ENCODE measurements around the gene BLMH.
A peak's percentile ranks its signal among the peaks of the same experiment; 100 is the strongest.
"Not testable (repeated sequence)": the region's sequence is repeated elsewhere in the genome, so short reads cannot be mapped to it uniquely, and the experiment has no call there.

The BLMH gene

DNA sequence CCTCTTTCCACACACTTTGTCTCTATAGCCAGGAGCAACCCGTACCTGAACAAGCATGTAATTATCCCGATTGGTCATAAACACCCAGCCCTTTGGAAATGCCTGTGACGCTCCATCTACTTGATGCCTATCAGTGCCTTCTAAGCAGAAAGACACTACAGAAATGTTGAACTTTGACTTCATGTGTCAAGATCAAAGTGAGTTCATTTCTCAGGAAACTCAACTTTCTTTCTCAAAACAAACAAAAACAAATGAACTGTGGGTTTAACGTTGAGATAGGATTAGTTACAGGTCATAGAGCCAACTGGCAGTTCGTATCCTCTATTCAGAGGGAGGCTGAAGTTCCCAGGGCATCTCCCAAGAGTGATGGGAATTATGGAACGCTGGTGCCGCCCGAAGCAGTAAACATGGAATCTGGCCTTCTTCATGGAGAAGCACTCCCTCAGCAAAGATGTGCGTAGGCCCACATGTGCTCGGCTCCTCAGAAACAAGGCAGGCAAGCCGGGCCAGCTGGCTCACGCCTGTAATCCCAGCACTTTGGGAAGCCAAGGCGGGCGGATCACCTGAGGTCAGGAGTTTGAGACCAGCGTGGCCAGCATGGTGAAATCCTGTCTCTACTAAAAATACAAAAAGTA, 65.7 kb downstream of the BLMH start:
- no peak for DNase-seq

DNA sequence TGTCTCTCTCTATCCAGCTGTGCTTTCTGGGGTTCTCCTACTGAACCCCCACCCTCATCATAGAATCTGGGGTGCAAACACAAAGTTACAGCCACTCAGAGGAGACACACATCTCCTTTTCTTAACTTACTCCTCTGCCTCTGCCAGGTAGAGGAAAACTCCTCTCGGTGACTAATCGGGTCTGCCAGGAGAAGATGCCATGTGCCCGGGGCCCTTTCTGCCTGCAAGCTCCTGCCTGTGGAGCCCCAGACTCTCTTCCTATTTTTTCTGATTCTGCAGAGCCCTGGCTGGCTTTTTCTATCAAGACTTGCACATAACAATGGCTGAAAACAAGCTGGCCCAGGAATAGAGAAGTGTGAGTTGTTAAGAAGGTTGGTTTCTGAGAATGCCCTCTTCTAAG, 66.6 kb downstream of the BLMH start:
- no peak for DNase-seq

DNA sequence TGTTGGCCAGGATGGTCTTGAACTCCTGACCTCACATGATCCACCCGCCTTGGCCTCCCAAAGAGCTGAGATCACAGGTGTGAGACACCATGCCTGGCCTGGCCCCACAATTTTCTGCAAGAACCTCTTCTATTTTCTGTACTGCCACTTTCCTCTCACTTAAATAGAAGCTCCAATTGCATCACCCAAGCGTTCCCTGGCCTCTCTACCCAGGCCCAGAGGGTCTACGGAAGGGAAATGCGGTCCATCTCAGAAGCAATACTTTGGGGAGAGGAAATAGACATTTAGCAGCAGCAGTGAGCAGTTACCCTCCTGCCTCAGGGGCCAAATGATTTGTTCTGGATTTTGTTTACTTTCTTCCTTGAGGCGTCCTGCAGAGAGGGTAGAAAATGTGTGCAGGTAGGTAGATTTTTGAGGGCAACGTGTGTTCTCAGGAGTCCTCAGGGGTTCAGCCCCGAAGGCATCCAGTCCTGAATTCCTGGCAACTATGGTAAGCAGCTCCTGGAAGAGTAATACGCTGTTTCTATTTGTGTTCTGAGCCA, 67.3 kb downstream of the BLMH start:
- DNase-seq, result no peak

DNA sequence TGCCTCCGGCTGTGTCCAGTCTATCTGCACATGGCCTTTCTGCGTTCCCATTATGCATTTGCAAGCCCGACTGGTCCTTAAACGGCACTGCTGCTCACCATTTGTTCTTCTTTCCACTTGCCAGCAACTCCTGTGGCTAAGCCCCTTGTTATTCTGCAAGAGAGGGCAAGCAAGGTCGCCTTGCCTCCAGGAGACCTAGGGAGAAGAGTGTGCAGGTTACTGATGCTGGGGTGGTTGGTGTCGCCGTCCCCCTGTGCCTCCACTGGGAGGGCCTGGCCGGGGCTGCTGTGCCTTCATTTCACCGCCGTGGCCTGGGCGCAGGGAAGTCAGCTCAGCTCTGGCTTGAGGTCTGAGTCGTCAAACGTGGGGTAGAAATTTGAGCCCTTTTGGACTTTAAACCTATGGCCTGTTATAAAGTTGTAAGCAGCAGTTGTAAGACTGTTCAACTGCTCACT, 69.0 kb downstream of the BLMH start:
- DNase-seq, result no peak

DNA sequence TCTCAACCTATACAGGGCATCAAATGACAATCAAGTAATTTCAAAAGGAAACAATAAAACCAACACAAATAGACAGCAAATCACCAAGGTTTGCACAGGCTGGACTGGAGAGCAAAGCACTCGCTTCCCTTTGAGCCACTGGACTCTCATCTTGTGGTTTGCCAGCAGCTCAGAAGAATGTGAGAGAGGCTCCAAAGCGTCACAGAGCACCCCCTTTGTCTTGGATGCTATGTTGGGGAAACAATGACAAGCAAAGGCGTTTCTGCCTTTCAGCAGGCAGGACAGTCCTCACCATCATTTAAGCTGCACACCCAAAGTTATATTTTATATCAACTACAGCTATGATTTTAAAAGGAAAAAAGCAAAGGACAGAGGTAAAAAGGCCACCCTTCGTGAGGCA, 69.5 kb downstream of the BLMH start:
- DNase-seq, result no peak

DNA sequence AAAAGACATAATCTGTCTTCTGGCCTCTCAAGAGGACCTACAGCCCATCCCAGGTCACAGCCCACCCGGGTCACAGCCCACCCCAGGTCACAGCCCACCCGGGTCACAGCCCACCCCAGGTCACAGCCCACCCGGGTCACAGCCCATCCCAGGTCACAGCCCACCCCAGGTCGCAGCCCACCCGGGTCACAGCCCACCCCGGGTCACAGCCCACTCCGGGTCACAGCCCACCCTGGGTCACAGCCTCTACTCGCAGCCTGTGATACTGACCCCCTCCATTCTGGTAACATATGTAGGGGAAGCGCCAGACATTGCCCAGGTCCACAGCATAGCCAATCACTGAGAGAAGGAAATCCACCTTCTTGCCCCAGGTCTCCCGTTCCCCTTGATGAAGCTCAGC, 70.4 kb downstream of the BLMH start:
- DNase-seq, result no peak

DNA sequence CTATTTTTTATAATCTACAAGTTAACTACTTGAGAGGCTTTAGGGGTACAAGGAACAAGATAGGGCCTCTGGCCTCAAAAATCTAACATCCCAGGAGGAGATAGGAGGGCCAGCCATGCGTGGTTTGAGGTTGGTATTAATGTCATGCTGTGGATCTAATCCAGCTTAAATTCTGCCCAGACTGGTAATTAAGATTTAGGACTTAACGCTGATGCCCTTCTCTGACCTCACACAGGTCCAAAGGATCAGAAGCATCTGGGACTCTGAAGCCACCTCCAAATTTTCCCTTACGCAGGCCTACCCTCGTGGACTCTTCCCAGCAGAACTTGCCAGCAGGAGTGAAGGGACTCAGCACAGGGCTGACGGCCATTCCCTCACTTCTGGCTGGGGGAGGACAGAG, 71.3 kb downstream of the BLMH start:
- no peak for DNase-seq

DNA sequence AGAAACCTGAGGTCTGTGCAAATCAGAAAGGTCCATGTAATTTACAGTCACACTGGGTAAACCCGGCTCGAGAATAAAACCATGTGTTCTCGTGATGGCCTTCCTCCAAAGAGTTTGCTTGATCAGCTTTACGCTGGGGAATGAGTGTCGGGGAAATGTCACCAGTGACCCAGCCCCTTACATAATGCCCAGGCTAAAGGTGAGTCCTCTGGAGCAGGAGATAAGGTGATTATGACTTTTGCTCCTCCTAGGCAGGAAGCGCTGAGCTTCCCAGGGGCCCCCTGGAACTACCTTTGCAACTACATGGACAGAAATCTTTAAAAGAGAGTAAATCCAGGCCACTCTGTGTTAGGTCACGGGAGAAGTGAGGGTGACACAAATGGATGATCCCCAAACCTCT, 71.9 kb downstream of the BLMH start:
- no peak for DNase-seq

DNA sequence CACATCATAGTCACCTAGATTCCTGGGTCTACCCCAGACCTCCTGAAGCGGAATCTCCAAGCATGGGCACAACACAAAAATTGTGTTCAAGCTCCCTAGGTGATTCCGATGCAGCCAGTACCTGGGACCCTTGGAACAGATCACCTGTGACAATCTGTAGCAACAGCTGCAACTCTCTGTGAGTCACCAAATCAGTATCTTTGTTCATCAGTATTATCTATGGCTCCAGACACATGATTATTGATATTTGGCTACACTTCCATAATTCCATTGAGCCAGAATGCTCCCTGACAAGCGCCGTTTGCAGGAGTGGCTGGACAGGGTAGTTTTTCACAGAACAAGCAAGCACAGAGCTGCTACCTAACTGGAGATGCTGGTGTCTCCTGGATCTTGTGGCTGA, 72.4 kb downstream of the BLMH start:
- DNase-seq, result no peak

DNA sequence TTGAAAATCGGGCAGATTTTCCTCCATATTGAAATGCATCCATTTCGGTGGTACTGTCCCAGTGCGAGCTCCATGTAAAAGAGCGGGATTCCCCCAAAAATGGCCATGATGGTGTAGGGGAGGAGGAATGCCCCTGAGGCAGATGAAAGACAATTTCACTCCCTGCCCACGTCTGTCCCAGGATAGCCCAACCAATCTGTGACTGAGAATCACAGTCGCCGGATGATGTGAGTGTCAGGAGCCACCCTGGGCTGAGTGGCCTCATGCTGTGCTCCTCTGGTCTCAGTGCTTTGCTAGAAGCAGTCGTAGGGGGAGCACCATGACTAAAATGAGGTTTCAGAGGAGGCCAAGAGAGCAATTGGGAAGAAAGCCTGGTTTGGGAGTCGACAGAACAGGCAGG, 72.9 kb downstream of the BLMH start:
- DNase-seq, result no peak

DNA sequence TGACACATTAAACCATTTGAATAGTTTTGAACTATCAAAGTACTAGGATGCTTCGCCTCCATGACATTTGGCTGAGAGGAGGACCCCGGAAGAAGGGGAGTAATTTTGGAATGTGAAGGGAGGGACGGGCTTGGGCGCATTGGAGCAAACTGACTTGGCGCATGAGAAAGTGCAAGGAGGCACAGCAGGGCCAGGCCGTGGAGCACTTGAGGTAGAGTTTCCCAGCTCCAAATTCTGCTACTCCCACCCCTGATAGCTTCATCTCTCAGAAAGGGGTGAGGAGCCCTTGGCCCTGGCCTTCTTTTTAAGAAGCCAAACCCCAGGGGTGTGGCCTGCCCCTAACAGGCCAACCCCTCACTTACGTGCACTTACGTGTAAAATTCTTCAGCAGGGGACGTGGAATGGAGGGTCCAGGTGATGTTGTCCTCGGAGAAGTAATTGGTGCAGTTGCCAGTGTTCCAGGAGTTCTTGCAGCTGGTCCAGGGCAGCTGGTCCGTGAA, 73.9 kb downstream of the BLMH start:
- DNase-seq, result no peak

DNA sequence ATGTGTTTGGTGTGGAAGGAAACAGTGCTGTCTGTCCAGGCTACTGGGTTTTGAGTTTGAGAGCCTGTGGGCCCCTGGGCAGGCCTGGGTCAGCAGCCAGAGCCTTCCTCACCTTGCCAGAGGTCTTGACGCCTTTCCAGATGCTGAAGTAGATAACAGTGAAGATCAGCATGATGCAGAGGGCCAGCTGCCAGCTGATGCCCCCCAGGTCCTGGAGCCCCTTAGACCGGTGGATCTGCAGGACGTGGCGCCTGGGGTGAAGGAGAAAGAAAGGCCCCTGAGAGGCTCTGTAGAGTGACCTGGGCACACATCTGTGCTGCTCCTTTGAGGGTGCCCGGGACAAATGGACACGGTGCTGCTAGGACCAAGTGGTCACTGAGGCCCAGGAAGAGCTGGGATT, 74.7 kb downstream of the BLMH start:
- no peak for DNase-seq

DNA sequence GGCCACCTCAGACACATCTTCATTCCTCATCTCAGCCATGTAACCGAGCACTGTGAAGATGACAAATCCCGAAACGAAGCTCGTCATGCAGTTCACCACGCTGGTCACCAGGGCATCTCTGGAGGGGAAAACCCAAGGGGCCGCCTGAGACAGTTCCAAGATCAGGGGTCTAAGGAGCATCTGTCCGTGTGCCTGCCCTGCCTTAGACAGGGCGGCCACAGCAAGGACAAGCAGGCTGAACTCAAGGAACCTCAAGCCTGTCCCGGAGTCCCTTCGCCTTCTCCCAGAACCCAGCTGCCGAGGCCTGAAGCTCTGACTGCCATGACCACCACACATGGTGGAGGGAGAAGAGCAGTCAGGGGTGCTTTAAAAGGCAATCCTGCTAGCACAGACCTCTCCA, 79.0 kb downstream of the BLMH start:
- no peak for DNase-seq

DNA sequence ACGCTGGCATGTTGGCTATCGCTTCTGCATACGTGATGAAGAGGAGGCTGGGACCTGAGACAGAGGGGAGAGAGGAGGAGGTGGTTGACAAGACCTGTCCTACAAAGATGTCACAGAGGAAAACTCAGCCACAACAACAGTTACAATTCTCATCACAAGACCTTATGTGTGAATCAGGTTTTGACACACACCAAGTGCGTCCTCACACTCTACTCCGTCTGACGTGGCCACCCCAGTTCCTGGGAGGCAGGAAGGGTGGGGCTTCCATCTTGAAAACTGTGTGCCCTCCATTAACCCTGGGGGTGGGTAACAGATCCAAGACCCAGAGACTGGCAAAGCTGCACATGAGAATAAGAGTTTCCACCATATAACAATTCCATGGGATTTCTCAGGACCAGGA, 80.4 kb downstream of the BLMH start:
- DNase-seq, result no peak

DNA sequence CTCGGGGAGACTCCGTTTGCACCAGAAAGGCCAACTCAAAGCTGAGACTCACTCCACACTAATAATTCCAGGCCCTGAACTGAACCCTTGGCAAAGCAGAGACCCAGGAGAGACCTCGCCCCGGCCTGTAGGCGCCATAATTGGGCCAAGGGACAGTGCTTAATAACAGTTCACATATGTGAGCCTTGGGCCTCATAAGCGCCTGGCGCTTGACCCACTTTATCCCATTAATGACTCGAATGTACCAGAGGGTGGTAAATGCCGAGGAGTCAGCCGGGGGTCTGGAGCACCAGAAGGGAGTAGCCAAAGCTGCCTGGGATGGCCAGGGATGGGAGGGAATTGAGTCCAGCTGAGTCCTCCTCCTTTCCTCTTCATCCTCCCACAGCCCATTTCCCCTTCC, 80.8 kb downstream of the BLMH start:
- DNase-seq, result no peak

DNA sequence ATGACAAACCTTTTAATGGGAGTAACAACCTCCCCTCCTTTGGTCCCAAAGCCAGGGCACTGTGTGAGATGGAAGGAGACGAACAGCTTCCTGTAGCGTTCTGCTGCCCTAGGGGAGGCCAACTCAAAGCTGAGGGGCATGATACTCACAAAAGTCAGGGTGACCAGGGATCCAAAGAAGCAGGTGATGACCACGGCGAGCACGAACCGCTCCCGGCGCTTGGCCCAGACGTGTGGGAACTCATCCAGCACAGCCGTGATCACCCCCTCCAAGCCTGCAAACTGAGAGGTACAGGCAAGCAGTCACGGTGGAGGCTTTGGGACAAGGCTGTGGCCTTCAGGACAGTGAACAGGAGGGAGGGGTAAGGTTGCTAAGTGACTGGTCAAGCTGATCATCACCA, 81.4 kb downstream of the BLMH start:
- DNase-seq, result no peak

DNA sequence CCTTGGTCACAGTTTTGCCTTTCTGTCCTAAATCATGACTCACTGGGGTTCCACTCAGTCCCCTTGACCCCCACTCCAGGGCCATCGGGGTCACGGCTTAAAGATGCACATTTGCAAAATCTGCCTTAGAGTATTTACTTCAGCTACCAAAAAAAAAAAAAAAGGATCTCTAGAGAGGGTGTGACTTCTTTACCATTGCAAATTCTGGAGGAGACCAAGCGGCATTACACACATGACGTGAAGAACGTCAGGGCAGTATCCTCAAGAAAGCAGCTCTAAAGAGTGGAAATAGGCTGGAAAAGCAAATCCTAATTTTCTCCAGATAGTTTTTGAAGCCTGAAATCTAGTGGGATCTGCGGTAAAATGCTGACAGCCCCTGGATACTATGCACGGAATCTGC, 81.8 kb downstream of the BLMH start:
- DNase-seq, result no peak

DNA sequence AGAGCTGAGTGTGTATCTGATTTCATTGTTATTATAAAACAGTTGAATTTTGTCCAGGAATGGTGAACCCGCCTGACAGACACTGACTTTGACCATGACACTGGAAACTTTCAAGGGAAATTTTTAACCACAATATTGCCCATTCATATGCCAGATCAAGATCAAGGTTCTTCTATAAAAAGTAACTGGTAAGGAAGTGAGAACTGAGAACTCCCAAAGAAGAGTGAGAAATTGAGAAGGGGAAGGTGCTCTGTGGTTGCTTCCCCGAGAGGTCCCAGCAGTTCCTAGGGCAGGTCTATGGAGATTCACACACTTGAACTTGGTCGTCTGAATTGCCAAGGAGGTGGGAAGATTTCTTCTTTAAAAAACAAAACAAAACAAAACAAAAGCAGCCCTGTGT, 83.5 kb downstream of the BLMH start:
- peak; percentile 7 for DNase-seq

DNA sequence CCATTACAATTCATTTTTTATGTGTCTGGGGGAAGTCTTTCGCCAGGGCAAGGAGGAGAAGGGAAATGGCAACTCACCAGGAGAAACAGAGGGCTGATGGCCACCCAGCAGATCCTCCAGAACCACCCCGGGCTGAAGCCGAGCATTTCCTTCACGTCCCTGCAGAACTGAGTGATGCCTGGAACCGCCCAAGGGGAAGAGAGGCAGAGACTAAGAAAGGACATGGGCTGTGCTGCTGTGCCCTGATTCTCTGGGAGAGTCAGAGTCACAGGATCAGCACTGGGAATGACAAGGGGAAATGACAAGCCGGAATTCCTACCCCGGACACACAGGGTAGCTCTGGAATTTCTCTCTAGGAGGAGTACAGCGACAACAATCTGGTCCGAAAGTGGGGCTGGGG, 84.1 kb downstream of the BLMH start:
- DNase-seq, result no peak

DNA sequence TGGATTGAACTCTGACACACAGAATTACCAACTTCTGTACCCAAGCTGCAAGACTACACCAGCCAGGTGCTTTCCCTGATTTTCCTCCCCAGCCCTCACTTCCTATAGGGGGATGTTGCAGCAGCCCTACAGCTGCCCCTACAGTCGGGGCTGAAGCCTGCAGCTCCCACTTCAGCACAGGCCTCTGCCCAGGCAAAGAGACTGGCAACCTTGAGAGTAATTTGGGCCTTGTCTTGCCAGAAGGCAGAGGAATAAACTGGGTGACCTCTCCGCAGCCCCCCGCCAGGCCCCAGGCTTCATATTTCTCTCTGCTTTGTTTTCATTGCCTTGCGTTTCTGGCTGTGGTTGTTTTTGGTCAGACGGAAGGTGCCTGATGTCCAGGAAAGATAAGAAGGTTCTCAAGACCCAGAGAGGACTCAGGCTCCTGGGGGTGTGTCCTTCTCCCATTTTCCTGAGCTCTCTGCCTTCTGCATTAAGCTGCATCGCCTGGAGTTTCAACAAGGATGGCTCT, 88.2 kb downstream of the BLMH start:
- no peak for DNase-seq

DNA sequence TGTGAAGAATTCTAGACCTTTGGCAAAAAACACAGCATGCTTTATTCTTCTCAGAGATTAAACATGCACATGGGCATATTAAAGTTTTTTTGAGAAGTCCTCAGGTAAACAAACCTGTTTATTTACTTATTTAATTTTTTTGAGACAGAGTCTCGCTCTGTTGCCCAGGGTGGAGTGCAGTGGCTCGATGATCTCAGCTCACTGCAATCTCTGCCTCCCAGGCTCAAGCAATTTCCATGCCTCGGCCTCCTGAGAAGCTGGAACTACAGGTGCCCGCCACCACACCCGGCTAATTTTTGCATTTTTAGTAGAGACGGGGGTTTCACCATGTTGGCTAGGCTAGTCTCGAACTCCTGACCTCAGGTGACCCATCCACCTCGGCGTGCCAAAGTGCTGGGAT, 91.1 kb downstream of the BLMH start:
- DNase-seq, result not testable (repeated sequence)

DNA sequence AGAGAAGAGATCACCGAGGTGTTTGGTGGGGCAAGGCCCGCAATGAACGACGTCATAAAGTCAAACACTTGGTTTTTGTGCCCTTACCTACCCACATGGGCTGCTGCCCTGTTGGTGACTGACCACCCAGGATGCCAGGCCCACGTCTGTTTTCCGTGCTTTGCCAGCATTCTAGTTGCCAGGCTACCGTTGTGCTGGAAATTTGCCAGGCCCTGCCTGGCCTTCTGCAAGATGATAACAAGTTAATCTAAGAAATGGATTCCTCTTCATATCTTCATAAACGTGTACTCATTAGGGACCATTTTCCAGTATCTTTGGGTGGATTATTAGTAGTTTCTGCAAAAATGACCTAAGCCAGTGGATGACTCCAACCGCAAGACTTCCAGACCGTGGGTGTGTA, 91.6 kb downstream of the BLMH start:
- no peak for DNase-seq

DNA sequence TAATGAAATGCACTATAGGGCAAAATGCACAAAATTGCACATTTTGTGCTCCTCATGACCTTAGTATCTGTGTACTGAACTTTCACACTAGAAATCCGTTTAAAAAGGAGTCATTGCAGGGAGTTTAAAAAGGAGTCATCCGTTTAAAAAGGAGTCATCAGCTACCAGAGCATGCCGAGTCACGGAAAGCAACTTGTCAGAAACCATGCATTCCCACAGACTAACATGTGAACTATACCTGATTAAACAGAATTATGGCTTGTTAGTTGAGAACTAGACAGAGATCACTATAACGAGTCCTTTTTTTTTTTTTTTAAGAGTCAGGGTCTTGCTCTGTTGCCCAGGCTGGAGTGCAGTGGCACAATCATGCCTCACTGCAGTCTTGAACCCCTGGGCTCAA, 92.1 kb downstream of the BLMH start:
- no peak for DNase-seq

All from suppressor macrophage treated with lipopolysaccharide for 4 hours (primary cell).